ENCODE measurements around the gene CHCHD1.

The CHCHD1 gene

DNA sequence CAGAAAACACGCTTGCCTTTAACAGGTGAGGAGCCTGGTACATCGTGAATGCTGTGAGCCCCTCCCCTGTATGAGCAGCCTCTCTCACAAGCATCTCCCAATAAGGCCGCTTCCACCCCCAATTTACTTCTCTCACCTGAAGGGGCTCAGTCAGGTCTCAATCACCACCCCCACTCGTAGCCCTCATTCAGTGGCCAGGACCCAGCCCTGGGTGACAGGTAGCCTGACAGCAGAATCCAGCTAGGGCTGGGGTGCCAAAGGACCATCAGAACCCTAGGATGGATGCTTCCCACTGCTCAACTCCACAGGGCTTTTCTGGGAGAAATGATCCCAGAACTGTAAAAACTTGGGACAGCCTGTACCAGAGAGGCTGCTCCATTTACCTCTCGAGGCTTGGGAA is 36.0 kb downstream of the CHCHD1 start:
- no peak for DNase-seq (ENCODE audit: extremely low read depth, insufficient read length)
- no peak for TF ChIP-seq CTCF (IDR thresholded peaks at IDR 0.05; ENCODE audit: insufficient read depth, low read length, poor library complexity, severe bottlenecking)
- no peak overlapping the region for H3K4me3 ChIP-seq (replicated peaks; ENCODE audit: low read depth, low read length)
- no peaks in the 10 kb centered on the region for H3K27me3 ChIP-seq (replicated peaks; ENCODE audit: control insufficient read depth, insufficient read depth, low read length)
- H3K36me3 ChIP-seq (ENCODE audit: control insufficient read depth, insufficient read depth, low read length), result peaks cover 7% of the 10 kb centered on the region

- DNase-seq (ENCODE audit: extremely low read depth, insufficient read length), result no peak
- Histone ChIP-seq H3K27me3 (replicated peaks; ENCODE audit: control insufficient read depth, insufficient read depth, low read length) (no peaks in the 10 kb centered on the region), H3K4me3 (replicated peaks; ENCODE audit: low read depth, low read length) (no peak overlapping the region), H3K36me3 (ENCODE audit: control insufficient read depth, insufficient read depth, low read length) (peaks cover 7% of the 10 kb centered on the region)
- no peak for TF ChIP-seq CTCF (IDR thresholded peaks at IDR 0.05; ENCODE audit: insufficient read depth, low read length, poor library complexity, severe bottlenecking)
Measured at GRCh38 chr10:73818402-73818801, 36.6 kb downstream of the CHCHD1 start.

GRCh38 chr10:73819081-73819480 is 37.2 kb downstream of the CHCHD1 start:
- no peak for DNase-seq (ENCODE audit: extremely low read depth, insufficient read length)
- Histone ChIP-seq H3K27me3 (replicated peaks; ENCODE audit: control insufficient read depth, insufficient read depth, low read length) (no peaks in the 10 kb centered on the region), H3K4me3 (replicated peaks; ENCODE audit: low read depth, low read length) (no peak overlapping the region), H3K36me3 (ENCODE audit: control insufficient read depth, insufficient read depth, low read length) (peaks cover 6% of the 10 kb centered on the region)
- TF ChIP-seq CTCF (IDR thresholded peaks at IDR 0.05; ENCODE audit: insufficient read depth, low read length, poor library complexity, severe bottlenecking), result no peak

- TF ChIP-seq CTCF (IDR thresholded peaks at IDR 0.05; ENCODE audit: insufficient read depth, low read length, poor library complexity, severe bottlenecking), result no peak
- no peak overlapping the region for H3K4me3 ChIP-seq (replicated peaks; ENCODE audit: low read depth, low read length)
- no peaks in the 10 kb centered on the region for H3K27me3 ChIP-seq (replicated peaks; ENCODE audit: control insufficient read depth, insufficient read depth, low read length)
- DNase-seq (ENCODE audit: extremely low read depth, insufficient read length), result no peak
- H3K36me3 ChIP-seq (ENCODE audit: control insufficient read depth, insufficient read depth, low read length), result peaks cover 6% of the 10 kb centered on the region
Measured at GRCh38 chr10:73819513-73820093, 37.8 kb downstream of the CHCHD1 start.

GRCh38 chr10:73823391-73823790 is 41.5 kb downstream of the CHCHD1 start:
- no peak for DNase-seq (ENCODE audit: extremely low read depth, insufficient read length)
- H3K4me3 ChIP-seq (replicated peaks; ENCODE audit: low read depth, low read length), result no peak overlapping the region
- TF ChIP-seq CTCF (IDR thresholded peaks at IDR 0.05; ENCODE audit: insufficient read depth, low read length, poor library complexity, severe bottlenecking), result no peak
- H3K36me3 ChIP-seq (ENCODE audit: control insufficient read depth, insufficient read depth, low read length), result peaks cover 9% of the 10 kb centered on the region
- H3K27me3 ChIP-seq (replicated peaks; ENCODE audit: control insufficient read depth, insufficient read depth, low read length), result no peaks in the 10 kb centered on the region

Measured in GM06990 (cell line).